GM12878 (cell line): Measurements from ENCODE around the gene OR1J2.

Experiments
- ATF2 ChIP-seq: IDR thresholded peaks from 2 replicates; pipeline ENCODE4 v1.6.1; 2012; ENCODE audit warnings: low read length, inconsistent platforms
- CTCF ChIP-seq, 3 experiments: IDR thresholded peaks in 2 of 3; conservative IDR thresholded peaks in 1 of 3; 2 replicates each; pipeline ENCODE4 v1.5.1; 2011; ENCODE audit warnings: low read depth in 3 of 3, low read length in 3 of 3, mild to moderate bottlenecking in 3 of 3, control low read depth in 2 of 3, moderate library complexity in 2 of 3, inconsistent platforms in 1 of 3, mixed read lengths in 1 of 3; ENCODE audit not compliant: control insufficient read depth in 2 of 3, insufficient read depth in 1 of 3; ENCODE audit errors: extremely low read depth in 1 of 3
- EGR1 ChIP-seq, 2 experiments: IDR thresholded peaks; 1 replicate in 1 of 2; 2 replicates in 1 of 2; pipeline ENCODE4 v1.6.1; 2011 to 2012; ENCODE audit warnings: low read depth in 2 of 2, low read length in 2 of 2, borderline replicate concordance in 1 of 2, mild to moderate bottlenecking in 1 of 2, moderate library complexity in 1 of 2
- EP300 ChIP-seq, 2 experiments: fragments of 150-350 bp in 1 of 2; IDR thresholded peaks; 2 replicates each; pipeline ENCODE4 v1.6.1; 2011 to 2012; ENCODE audit warnings: low read depth in 2 of 2, low read length in 2 of 2, borderline replicate concordance in 1 of 2, improper control_type of control experiment in 1 of 2, inconsistent platforms in 1 of 2; ENCODE audit not compliant: control insufficient read depth in 1 of 2
- ESRRA ChIP-seq: IDR thresholded peaks from 2 replicates; pipeline ENCODE4 v1.6.1; 2012; ENCODE audit warnings: mild to moderate bottlenecking, low read length, improper control_type of control experiment
- EZH2 ChIP-seq: IDR thresholded peaks from 2 replicates; pipeline ENCODE4 v1.6.1; 2012; ENCODE audit warnings: low read depth, mild to moderate bottlenecking, control low read depth, inconsistent platforms, low read length, borderline replicate concordance; ENCODE audit not compliant: control insufficient read depth
- FOS ChIP-seq: IDR thresholded peaks from 3 replicates; pipeline ENCODE4 v1.6.1; 2011; ENCODE audit warnings: borderline replicate concordance; ENCODE audit not compliant: insufficient read length; ENCODE audit errors: extremely low read depth
- GABPA ChIP-seq: IDR thresholded peaks from 2 replicates; pipeline ENCODE4 v1.6.1; 2014; ENCODE audit warnings: antibody characterized with exemption, low read depth, mild to moderate bottlenecking, inconsistent platforms
- HDGF ChIP-seq: fragments of 450-650 bp; IDR thresholded peaks from 2 replicates; pipeline ENCODE4 v1.6.1; 2016; ENCODE audit warnings: antibody characterized with exemption
- POLR2A ChIP-seq: IDR thresholded peaks from 2 replicates; pipeline ENCODE4 v1.6.1; 2011; ENCODE audit warnings: low read depth, mild to moderate bottlenecking, low read length
- POLR2AphosphoS5 ChIP-seq: IDR thresholded peaks from 2 replicates; pipeline ENCODE4 v1.6.1; 2011; ENCODE audit warnings: mild to moderate bottlenecking, low read length, inconsistent platforms
- RELA ChIP-seq: fragments of 450-650 bp; IDR thresholded peaks from 2 replicates; pipeline ENCODE4 v1.8.0; 2014; ENCODE audit warnings: borderline replicate concordance; ENCODE audit not compliant: partially characterized antibody
- USF1 ChIP-seq: IDR thresholded peaks from 2 replicates; pipeline ENCODE4 v1.6.1; 2011; ENCODE audit warnings: borderline replicate concordance, low read depth, mild to moderate bottlenecking, moderate library complexity, mixed read lengths, low read length; ENCODE audit not compliant: insufficient read depth; ENCODE audit errors: extremely low read length

- TF ChIP-seq RELA (no peak), GABPA (no peak), POLR2A (no peak), EZH2 (no peak), CTCF (IDR thresholded peaks at IDR 0.05 in 2 of 3, conservative IDR thresholded peaks at IDR 0.05 in 1 of 3; ENCODE audit: control insufficient read depth in 2 of 3, extremely low read depth in 1 of 3, insufficient read depth in 1 of 3, low read depth in 3 of 3, low read length in 3 of 3) (no peak), FOS (no peak), EGR1 (IDR thresholded peaks at IDR 0.05; ENCODE audit: borderline replicate concordance in 1 of 2, low read depth in 2 of 2, low read length in 2 of 2) (no peak), ATF2 (no peak), HDGF (no peak), ESRRA (no peak), EP300 (IDR thresholded peaks at IDR 0.05; ENCODE audit: borderline replicate concordance in 1 of 2, control insufficient read depth in 1 of 2, low read depth in 2 of 2, low read length in 2 of 2) (no peak), USF1 (no peak), POLR2AphosphoS5 (no peak)
Measured at GRCh38 chr9:122552812-122553211, 42.2 kb downstream of the OR1J2 start, which contains the start of gene OR1N2.
